Activated CD4-positive, alpha-beta T cell treated with anti-CD3 and anti-CD28 coated beads, Interleukin-2, Interleukin-6, amounts not matched to agents 100 ng/mL and 50 ng/mL, durations not matched to agents 16 hours and 8 hours (primary cell): Measurements from ENCODE around the gene AP3B1.

Experiments
- DNase-seq: peaks from one replicate; pipeline ENCODE4 v3.0.0-alpha.2; 2020

AP3B1 gene

DNA sequence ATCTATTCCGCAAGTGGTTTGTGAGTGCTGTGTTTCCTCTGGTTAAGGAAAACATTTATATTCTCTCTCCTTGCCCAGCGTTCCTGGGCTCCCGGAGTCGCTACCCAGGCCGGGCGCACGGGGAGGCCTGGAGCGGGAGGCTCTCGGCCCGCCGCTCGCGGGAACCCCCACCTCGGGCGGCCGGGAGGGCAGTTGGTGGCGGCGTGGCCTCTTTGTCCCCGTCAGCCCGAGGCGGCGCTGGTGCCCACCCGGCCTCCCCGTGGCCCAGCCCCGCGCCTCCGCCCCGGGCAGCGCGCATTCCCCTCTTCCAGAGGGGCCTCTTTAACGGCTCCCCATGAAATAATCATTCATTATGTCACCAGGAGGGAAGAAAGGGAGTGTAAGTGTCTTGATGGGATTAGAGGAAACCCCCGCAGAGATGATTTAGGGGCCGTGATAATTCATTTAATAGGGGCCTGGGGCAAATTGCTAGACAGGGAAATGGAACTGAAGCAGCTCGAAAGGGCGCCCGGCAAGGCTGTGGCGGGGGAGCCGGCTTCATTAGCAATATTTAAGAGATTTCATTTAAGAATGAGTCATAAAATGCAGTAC lies 336.5 kb downstream of the AP3B1 start:
- DNase-seq, result no peak

- no peak for DNase-seq
Measured at GRCh38 chr5:77957516-77957915, 337.0 kb downstream of the AP3B1 start.

GRCh38 chr5:77957081-77957480 lies 337.4 kb downstream of the AP3B1 start:
- DNase-seq, result no peak

- DNase-seq, result no peak
Measured at GRCh38 chr5:77955577-77955976, 338.9 kb downstream of the AP3B1 start.

DNA sequence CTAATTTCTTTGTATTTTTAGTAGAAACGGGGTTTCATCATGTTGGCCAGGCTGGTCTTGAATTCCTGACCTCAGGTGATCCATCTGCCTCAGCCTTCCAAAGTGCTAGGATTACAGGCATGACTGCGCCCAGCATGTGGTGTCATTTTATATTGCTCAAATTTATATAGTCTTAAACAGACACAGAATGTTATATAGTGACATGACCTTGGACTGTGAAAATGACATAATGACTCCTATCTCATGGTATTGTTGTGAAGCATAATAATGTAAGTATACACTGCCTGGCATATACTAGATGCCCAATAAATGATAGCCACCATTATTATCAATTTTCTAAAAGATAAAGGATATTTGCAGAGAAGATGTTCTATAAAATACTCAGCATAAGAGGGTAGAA lies 341.1 kb downstream of the AP3B1 start:
- no peak for DNase-seq

DNA sequence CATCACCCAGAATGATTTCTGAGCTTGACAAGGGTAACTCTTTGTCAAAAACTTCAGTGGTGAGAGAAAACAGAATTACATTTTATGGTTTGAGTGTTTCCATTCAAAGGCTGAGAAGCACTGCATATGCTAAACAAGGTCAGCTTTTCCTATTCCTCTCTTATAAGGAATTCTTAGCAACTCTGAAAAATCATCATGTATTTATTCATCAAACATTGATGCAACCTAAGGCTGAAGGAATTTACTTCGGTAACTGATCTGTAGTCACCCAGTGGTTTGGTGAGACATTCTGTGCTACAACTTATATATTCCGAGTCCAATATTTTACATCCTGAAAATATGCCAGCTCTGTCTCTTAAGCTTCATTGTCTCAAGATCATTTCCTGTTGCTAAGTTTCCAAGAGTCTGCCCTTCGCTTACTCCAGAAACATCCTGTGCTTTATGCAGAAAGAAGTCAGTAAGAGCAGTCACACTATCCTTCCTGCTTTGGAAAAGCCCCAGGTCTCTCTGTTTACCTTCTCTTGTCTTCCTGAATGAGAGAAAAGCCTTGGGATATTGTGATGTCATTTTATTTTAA lies 341.8 kb downstream of the AP3B1 start:
- no peak for DNase-seq
